ENCODE data around the gene MRTFB. TPM values are rescaled to one million over a fixed set of nuclear protein-coding genes. Genes with fewer than 3 reads are reported as not detected.

MRTFB gene
- total and polyA plus RNA-seq, 2 donors (not counting 1 experiment from before 2014, with no cell fraction given) = 8.8 to 9.8 TPM

- Histone ChIP-seq H3K27me3 (ENCODE audit: control insufficient read depth, insufficient read depth, low read length) (no peaks in the 10 kb centered on the region), H3K79me2 (ENCODE audit: control insufficient read depth, insufficient read depth, low read length) (no peaks in the 10 kb centered on the region), H3K4me2 (ENCODE audit: extremely low read depth, insufficient read depth, low read length) (no peak overlapping the region), H3K9me3 (ENCODE audit: control insufficient read depth, insufficient read depth, low read depth, low read length) (no peaks in the 10 kb centered on the region), H2AFZ (ENCODE audit: low read length) (no peak overlapping the region), H3K4me1 (ENCODE audit: control insufficient read depth, extremely low read depth, insufficient read depth, low read length) (no peaks in the 10 kb centered on the region), H3K9ac (ENCODE audit: insufficient read depth, low read length) (no peak overlapping the region), H3K4me3 (replicated peaks in 1 of 4; ENCODE audit: control extremely low read depth in 1 of 4, insufficient read depth in 1 of 4, low read depth in 3 of 4, low read length in 4 of 4) (no peak overlapping the region), H3K27ac (ENCODE audit: insufficient read depth, low read length) (no peak overlapping the region), H4K20me1 (ENCODE audit: control insufficient read depth, extremely low read depth, insufficient read depth, low read length) (no peaks in the 10 kb centered on the region), H3K36me3 (ENCODE audit: control insufficient read depth, insufficient read depth, low read length) (no peaks in the 10 kb centered on the region)
- no peak for DNase-seq (ENCODE audit: low read depth in 2 of 2)
- TF ChIP-seq CTCF (conservative IDR thresholded peaks at IDR 0.05 in 1 of 2, IDR thresholded peaks at IDR 0.05 in 1 of 2; ENCODE audit: low read depth in 1 of 2, low read length in 2 of 2) (no peak), EZH2 (IDR thresholded peaks at IDR 0.05; ENCODE audit: low read length, missing control alignments) (no peak)
Measured at GRCh38 chr16:14203166-14203565, 132.0 kb downstream of the MRTFB start.

GRCh38 chr16:14205666-14206065 is 134.5 kb downstream of the MRTFB start:
- Histone ChIP-seq H3K9ac (ENCODE audit: insufficient read depth, low read length) (no peak overlapping the region), H4K20me1 (ENCODE audit: control insufficient read depth, extremely low read depth, insufficient read depth, low read length) (no peaks in the 10 kb centered on the region), H3K79me2 (ENCODE audit: control insufficient read depth, insufficient read depth, low read length) (no peaks in the 10 kb centered on the region), H3K27ac (ENCODE audit: insufficient read depth, low read length) (no peak overlapping the region), H3K4me1 (ENCODE audit: control insufficient read depth, extremely low read depth, insufficient read depth, low read length) (no peaks in the 10 kb centered on the region), H3K36me3 (ENCODE audit: control insufficient read depth, insufficient read depth, low read length) (no peaks in the 10 kb centered on the region), H2AFZ (ENCODE audit: low read length) (no peak overlapping the region), H3K27me3 (ENCODE audit: control insufficient read depth, insufficient read depth, low read length) (no peaks in the 10 kb centered on the region), H3K4me3 (replicated peaks in 1 of 4; ENCODE audit: control extremely low read depth in 1 of 4, insufficient read depth in 1 of 4, low read depth in 3 of 4, low read length in 4 of 4) (no peak overlapping the region), H3K9me3 (ENCODE audit: control insufficient read depth, insufficient read depth, low read depth, low read length) (no peaks in the 10 kb centered on the region), H3K4me2 (ENCODE audit: extremely low read depth, insufficient read depth, low read length) (no peak overlapping the region)
- no peak for DNase-seq (ENCODE audit: low read depth in 2 of 2)
- TF ChIP-seq EZH2 (IDR thresholded peaks at IDR 0.05; ENCODE audit: low read length, missing control alignments) (no peak), CTCF (conservative IDR thresholded peaks at IDR 0.05 in 1 of 2, IDR thresholded peaks at IDR 0.05 in 1 of 2; ENCODE audit: low read depth in 1 of 2, low read length in 2 of 2) (no peak)

- Histone ChIP-seq H3K9me3 (ENCODE audit: control insufficient read depth, insufficient read depth, low read depth, low read length) (no peaks in the 10 kb centered on the region), H3K27me3 (ENCODE audit: control insufficient read depth, insufficient read depth, low read length) (no peaks in the 10 kb centered on the region), H3K4me3 (replicated peaks in 1 of 4; ENCODE audit: control extremely low read depth in 1 of 4, insufficient read depth in 1 of 4, low read depth in 3 of 4, low read length in 4 of 4) (no peak overlapping the region), H2AFZ (ENCODE audit: low read length) (no peak overlapping the region), H3K79me2 (ENCODE audit: control insufficient read depth, insufficient read depth, low read length) (no peaks in the 10 kb centered on the region), H4K20me1 (ENCODE audit: control insufficient read depth, extremely low read depth, insufficient read depth, low read length) (no peaks in the 10 kb centered on the region), H3K4me1 (ENCODE audit: control insufficient read depth, extremely low read depth, insufficient read depth, low read length) (no peaks in the 10 kb centered on the region), H3K27ac (ENCODE audit: insufficient read depth, low read length) (no peak overlapping the region), H3K9ac (ENCODE audit: insufficient read depth, low read length) (no peak overlapping the region), H3K36me3 (ENCODE audit: control insufficient read depth, insufficient read depth, low read length) (no peaks in the 10 kb centered on the region), H3K4me2 (ENCODE audit: extremely low read depth, insufficient read depth, low read length) (no peak overlapping the region)
- DNase-seq (ENCODE audit: low read depth in 2 of 2) = no peak
- TF ChIP-seq EZH2 (IDR thresholded peaks at IDR 0.05; ENCODE audit: low read length, missing control alignments) (no peak), CTCF (conservative IDR thresholded peaks at IDR 0.05 in 1 of 2, IDR thresholded peaks at IDR 0.05 in 1 of 2; ENCODE audit: low read depth in 1 of 2, low read length in 2 of 2) (no peak)
Measured at GRCh38 chr16:14211856-14212543, 140.9 kb downstream of the MRTFB start.

All from fibroblast of lung (primary cell).